BLaER1 (cell line): ENCODE measurements around the gene DLL1.

Experiments used
- H3K27ac ChIP-seq: shearing (Covaris generic); formaldehyde crosslinking; 2 replicates; pipeline ENCODE4 v1.8.1; 2022
- H3K27me3 ChIP-seq: shearing (Covaris generic); formaldehyde crosslinking; 2 replicates; pipeline ENCODE4 v1.8.1; 2022
- H3K36me3 ChIP-seq: shearing (Covaris generic); formaldehyde crosslinking; 2 replicates; pipeline ENCODE4 v1.8.1; 2022
- H3K4me1 ChIP-seq: shearing (Covaris generic); formaldehyde crosslinking; 2 replicates; pipeline ENCODE4 v1.8.1; 2022
- H3K4me2 ChIP-seq: shearing (Covaris generic); formaldehyde crosslinking; 2 replicates; pipeline ENCODE4 v1.8.1; 2022
- H3K4me3 ChIP-seq: shearing (Covaris generic); formaldehyde crosslinking; 2 replicates; pipeline ENCODE4 v1.8.1; 2022
- H3K9ac ChIP-seq: shearing (Covaris generic); formaldehyde crosslinking; 2 replicates; pipeline ENCODE4 v1.8.1; 2022
- H3K9me3 ChIP-seq: shearing (Covaris generic); formaldehyde crosslinking; 2 replicates; pipeline ENCODE4 v1.8.1; 2022
- H4K20me1 ChIP-seq: shearing (Covaris generic); formaldehyde crosslinking; 2 replicates; pipeline ENCODE4 v1.8.1; 2022
- Cebpa-rat ChIP-seq: shearing (Covaris generic); IDR thresholded peaks from 2 replicates; pipeline ENCODE4 v1.8.1; 2022

Gene DLL1

GRCh38 chr6:170234419-170234818 is 56.5 kb downstream of the DLL1 start:
- no peak overlapping the region for H3K4me2 ChIP-seq
- H4K20me1 ChIP-seq, result no peaks in the 10 kb centered on the region
- H3K27me3 ChIP-seq, result no peaks in the 10 kb centered on the region
- no peak for TF ChIP-seq Cebpa-rat
- no peak overlapping the region for H3K9ac ChIP-seq
- H3K4me3 ChIP-seq, result no peak overlapping the region
- H3K9me3 ChIP-seq, result no peaks in the 10 kb centered on the region
- H3K27ac ChIP-seq, result no peak overlapping the region
- H3K36me3 ChIP-seq, result no peaks in the 10 kb centered on the region
- 0 out of 2 replicates have a peak, but pooled peaks cover 10% of the 10 kb centered on the region for H3K4me1 ChIP-seq

- H3K36me3 ChIP-seq, result no peaks in the 10 kb centered on the region
- H3K4me2 ChIP-seq, result no peak overlapping the region
- H3K4me1 ChIP-seq, result 0 out of 2 replicates have a peak, but pooled peaks cover 10% of the 10 kb centered on the region
- H3K27ac ChIP-seq, result no peak overlapping the region
- H3K27me3 ChIP-seq, result no peaks in the 10 kb centered on the region
- no peak for TF ChIP-seq Cebpa-rat
- H3K4me3 ChIP-seq, result no peak overlapping the region
- no peaks in the 10 kb centered on the region for H4K20me1 ChIP-seq
- H3K9ac ChIP-seq, result no peak overlapping the region
- no peaks in the 10 kb centered on the region for H3K9me3 ChIP-seq
Measured at GRCh38 chr6:170233286-170234205, 57.3 kb downstream of the DLL1 start.
